PFSK-1 (cell line): ENCODE measurements around the gene HTN3.

Experiments used
- POLR2AphosphoS5 ChIP-seq: IDR thresholded peaks from 2 replicates; pipeline ENCODE4 v1.6.1; 2012; ENCODE audit warnings: low read depth, mild to moderate bottlenecking, control low read depth, low read length, moderate library complexity
- SIN3A ChIP-seq: IDR thresholded peaks from 2 replicates; pipeline ENCODE4 v1.6.1; 2012; ENCODE audit warnings: mild to moderate bottlenecking, low read length, moderate library complexity, borderline replicate concordance; ENCODE audit not compliant: insufficient read depth

- TF ChIP-seq POLR2AphosphoS5 = no peak
- TF ChIP-seq SIN3A = no peak
Measured at GRCh38 chr4:69995526-69996016, 32.7 kb upstream of the HTN3 start, which contains the start of gene STATH.
